Astrocyte (in vitro differentiated cells and primary cell): ENCODE measurements around the gene RANBP17. TPM values are rescaled to one million over a fixed set of nuclear protein-coding genes. Genes with fewer than 3 reads are reported as not detected.

Experiments used
- DNase-seq: peaks from one replicate; pipeline ENCODE4 v3.0.0-alpha.2; 2010; ENCODE audit warnings: low read depth
- FAIRE-seq: peaks from 2 replicates; lab custom pipeline; 2011; peaks lifted over from hg19 to GRCh38; lab: Jason Lieb, UNC
- H2AFZ ChIP-seq: 2 replicates; pipeline ENCODE4 v1.6.0; 2012; ENCODE audit warnings: low read depth, low read length, inconsistent platforms
- H3K27ac ChIP-seq: 2 replicates; pipeline ENCODE4 v1.5.1; 2011; ENCODE audit warnings: low read depth, low read length, inconsistent platforms
- H3K27me3 ChIP-seq: 2 replicates; pipeline ENCODE4 v1.6.0; 2011; ENCODE audit warnings: low read length, inconsistent platforms; ENCODE audit not compliant: insufficient read depth
- H3K36me3 ChIP-seq: 2 replicates; pipeline ENCODE4 v1.5.1; 2011; ENCODE audit warnings: low read length, inconsistent platforms; ENCODE audit not compliant: insufficient read depth
- H3K4me1 ChIP-seq: 2 replicates; pipeline ENCODE4 v1.5.1; 2011; ENCODE audit warnings: low read length, inconsistent platforms; ENCODE audit not compliant: insufficient read depth
- H3K4me2 ChIP-seq: 2 replicates; pipeline ENCODE4 v1.6.0; 2012; ENCODE audit warnings: low read length, inconsistent platforms
- H3K4me3 ChIP-seq: 2 replicates; pipeline ENCODE4 v1.5.1; 2011; ENCODE audit warnings: low read depth, mild to moderate bottlenecking, low read length, inconsistent platforms; ENCODE audit not compliant: insufficient read depth
- H3K79me2 ChIP-seq: 2 replicates; pipeline ENCODE4 v1.6.0; 2012; ENCODE audit warnings: mild to moderate bottlenecking, low read length, inconsistent platforms; ENCODE audit not compliant: insufficient read depth
- H3K9ac ChIP-seq: 2 replicates; pipeline ENCODE4 v1.6.0; 2012; ENCODE audit warnings: mild to moderate bottlenecking, low read length, inconsistent platforms
- H3K9me3 ChIP-seq: 2 replicates; pipeline ENCODE4 v1.5.1; 2012; ENCODE audit warnings: low read depth, mild to moderate bottlenecking, low read length, inconsistent platforms; ENCODE audit not compliant: insufficient read depth
- H4K20me1 ChIP-seq: 2 replicates; pipeline ENCODE4 v1.6.0; 2012; ENCODE audit warnings: low read length, inconsistent platforms; ENCODE audit not compliant: insufficient read depth
- H3K27ac Mint-ChIP-seq: one replicate; pipeline ENCODE4 v1.8.0; 2021; ENCODE audit warnings: mild to moderate bottlenecking, mixed read lengths; ENCODE audit not compliant: unreplicated experiment
- H3K27me3 Mint-ChIP-seq: one replicate; pipeline ENCODE4 v1.8.0; 2021; ENCODE audit warnings: low read depth, mixed read lengths; ENCODE audit not compliant: unreplicated experiment
- H3K36me3 Mint-ChIP-seq: one replicate; pipeline ENCODE4 v1.8.0; 2021; ENCODE audit warnings: low read depth, mixed read lengths; ENCODE audit not compliant: unreplicated experiment
- H3K4me1 Mint-ChIP-seq: one replicate; pipeline ENCODE4 v1.8.0; 2021; ENCODE audit warnings: low read depth, mixed read lengths; ENCODE audit not compliant: unreplicated experiment
- H3K4me3 Mint-ChIP-seq: one replicate; pipeline ENCODE4 v1.8.0; 2021; ENCODE audit warnings: mild to moderate bottlenecking, moderate library complexity, mixed read lengths; ENCODE audit not compliant: unreplicated experiment
- H3K9me3 Mint-ChIP-seq: one replicate; pipeline ENCODE4 v1.8.0; 2021; ENCODE audit warnings: mild to moderate bottlenecking, mixed read lengths; ENCODE audit not compliant: unreplicated experiment
- EZH2 ChIP-seq: IDR thresholded peaks from 2 replicates; pipeline ENCODE4 v1.6.1; 2012; ENCODE audit warnings: mild to moderate bottlenecking, low read length, inconsistent platforms; ENCODE audit not compliant: insufficient read depth
- total RNA-seq: library from RNA; stranded (reverse); gene quantifications from 2 replicates; pipeline ENCODE4 v1.2.1, GENCODE V29; 2021
- TF ChIP-seq, protein P1 (sequence below): IDR thresholded peaks from 2 replicates; pipeline ENCODE4 v1.5.1; 2011; ENCODE audit warnings: low read depth, mild to moderate bottlenecking, inconsistent platforms, low read length, moderate library complexity; ENCODE audit not compliant: insufficient read depth

RANBP17 gene
- total RNA-seq, 1 donor from 2014 or later: 16.2 TPM

DNA sequence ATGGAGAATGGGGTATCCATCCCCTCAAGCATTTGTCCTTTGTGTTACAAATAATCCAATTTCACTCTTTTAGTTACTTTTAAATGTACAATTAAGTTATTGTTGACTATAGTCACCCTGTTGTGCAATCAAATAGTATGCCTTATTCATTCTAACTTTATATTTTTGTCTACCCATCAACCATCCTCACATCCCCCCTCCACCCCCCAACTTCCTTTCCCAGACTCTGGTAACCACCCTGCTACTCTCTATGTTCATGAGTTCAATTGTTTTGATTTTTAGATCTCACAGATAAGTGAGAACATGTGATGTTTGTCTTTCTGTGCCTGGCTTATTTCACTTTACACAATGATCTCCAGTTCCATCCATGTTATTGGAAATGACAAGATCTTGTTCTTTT lies 15.4 kb upstream of the RANBP17 start:
- no peak for FAIRE-seq
- H2AFZ ChIP-seq: no peak overlapping the region

DNA sequence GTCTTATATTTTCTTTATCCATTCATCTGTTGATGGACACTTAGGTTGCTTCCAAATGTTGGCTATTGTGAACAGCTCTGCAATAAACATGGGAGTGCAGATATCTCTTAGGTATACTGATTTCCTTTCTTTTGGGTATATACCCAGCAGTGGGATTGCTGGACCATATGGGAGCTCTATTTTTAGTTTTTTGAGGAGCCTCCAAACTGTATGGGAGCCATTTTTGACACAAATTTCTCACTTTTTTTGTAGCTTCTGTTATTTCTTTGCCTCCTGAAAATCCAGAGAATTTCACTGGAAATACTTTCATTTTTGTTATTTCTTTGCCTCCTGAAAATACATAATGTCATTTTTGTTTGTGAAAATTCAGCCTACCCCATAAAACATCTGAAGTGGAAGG lies 15.0 kb upstream of the RANBP17 start:
- Mint-ChIP-seq H3K4me3 (no peak overlapping the region), H3K9me3 (no peaks in the 10 kb centered on the region), H3K27ac (no peak overlapping the region), H3K4me1 (peaks cover 2% of the 10 kb centered on the region), H3K27me3 (no peaks in the 10 kb centered on the region), H3K36me3 (no peaks in the 10 kb centered on the region)
- no peak overlapping the region for H3K9ac ChIP-seq
- no peaks in the 10 kb centered on the region for H3K4me1 ChIP-seq
- no peak overlapping the region for H3K27ac ChIP-seq
- FAIRE-seq (no peak), DNase-seq (no peak)
- no peak overlapping the region for H3K4me3 ChIP-seq
- no peaks in the 10 kb centered on the region for H3K27me3 ChIP-seq
- H2AFZ ChIP-seq: no peak overlapping the region
- H3K79me2 ChIP-seq: no peaks in the 10 kb centered on the region
- no peaks in the 10 kb centered on the region for H3K9me3 ChIP-seq
- H4K20me1 ChIP-seq: no peaks in the 10 kb centered on the region
- TF ChIP-seq EZH2: no peak
- TF ChIP-seq, protein P1, sequence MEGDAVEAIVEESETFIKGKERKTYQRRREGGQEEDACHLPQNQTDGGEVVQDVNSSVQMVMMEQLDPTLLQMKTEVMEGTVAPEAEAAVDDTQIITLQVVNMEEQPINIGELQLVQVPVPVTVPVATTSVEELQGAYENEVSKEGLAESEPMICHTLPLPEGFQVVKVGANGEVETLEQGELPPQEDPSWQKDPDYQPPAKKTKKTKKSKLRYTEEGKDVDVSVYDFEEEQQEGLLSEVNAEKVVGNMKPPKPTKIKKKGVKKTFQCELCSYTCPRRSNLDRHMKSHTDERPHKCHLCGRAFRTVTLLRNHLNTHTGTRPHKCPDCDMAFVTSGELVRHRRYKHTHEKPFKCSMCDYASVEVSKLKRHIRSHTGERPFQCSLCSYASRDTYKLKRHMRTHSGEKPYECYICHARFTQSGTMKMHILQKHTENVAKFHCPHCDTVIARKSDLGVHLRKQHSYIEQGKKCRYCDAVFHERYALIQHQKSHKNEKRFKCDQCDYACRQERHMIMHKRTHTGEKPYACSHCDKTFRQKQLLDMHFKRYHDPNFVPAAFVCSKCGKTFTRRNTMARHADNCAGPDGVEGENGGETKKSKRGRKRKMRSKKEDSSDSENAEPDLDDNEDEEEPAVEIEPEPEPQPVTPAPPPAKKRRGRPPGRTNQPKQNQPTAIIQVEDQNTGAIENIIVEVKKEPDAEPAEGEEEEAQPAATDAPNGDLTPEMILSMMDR: no peak
- no peak overlapping the region for H3K4me2 ChIP-seq
- no peaks in the 10 kb centered on the region for H3K36me3 ChIP-seq

More for the DNA sequence above, 15.4 kb upstream of the RANBP17 start:
- Histone ChIP-seq H3K4me1 (no peaks in the 10 kb centered on the region), H3K9me3 (no peaks in the 10 kb centered on the region), H3K4me3 (no peak overlapping the region), H3K4me2 (no peak overlapping the region), H3K36me3 (no peaks in the 10 kb centered on the region), H3K27me3 (no peaks in the 10 kb centered on the region), H3K27ac (no peak overlapping the region), H3K79me2 (no peaks in the 10 kb centered on the region), H3K9ac (no peak overlapping the region), H4K20me1 (no peaks in the 10 kb centered on the region)
- H3K27ac Mint-ChIP-seq: no peak overlapping the region
- H3K36me3 Mint-ChIP-seq: no peaks in the 10 kb centered on the region
- H3K9me3 Mint-ChIP-seq: no peaks in the 10 kb centered on the region
- no peak for TF ChIP-seq EZH2
- TF ChIP-seq, protein P1: no peak
- no peaks in the 10 kb centered on the region for H3K27me3 Mint-ChIP-seq
- H3K4me1 Mint-ChIP-seq: peaks cover 2% of the 10 kb centered on the region
- DNase-seq: no peak
- no peak overlapping the region for H3K4me3 Mint-ChIP-seq

DNA sequence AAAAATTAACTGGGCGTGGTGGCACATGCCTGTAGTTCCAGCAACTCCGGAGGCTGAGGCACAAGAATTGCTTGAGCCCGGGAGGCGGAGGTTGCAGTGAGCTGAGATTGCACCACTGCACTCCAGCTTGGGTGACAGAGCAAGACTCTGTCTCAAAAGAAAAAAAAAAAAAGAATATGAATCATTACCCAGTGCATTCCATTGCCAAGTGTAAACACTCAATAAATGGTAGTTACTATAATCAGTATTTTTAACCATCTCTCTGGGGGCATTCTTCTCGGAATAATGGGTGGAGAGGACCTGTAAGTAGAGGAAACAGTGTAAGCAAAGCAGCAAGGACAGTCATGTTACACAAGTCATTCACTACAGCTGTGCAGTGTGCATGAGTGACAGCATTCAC lies 13.8 kb upstream of the RANBP17 start:
- Mint-ChIP-seq H3K27me3 (no peaks in the 10 kb centered on the region), H3K9me3 (no peaks in the 10 kb centered on the region), H3K4me3 (no peak overlapping the region), H3K36me3 (no peaks in the 10 kb centered on the region), H3K4me1 (peaks cover 2% of the 10 kb centered on the region), H3K27ac (no peak overlapping the region)
- Histone ChIP-seq H3K9ac (no peak overlapping the region), H2AFZ (no peak overlapping the region), H3K4me2 (no peak overlapping the region), H3K4me3 (no peak overlapping the region), H4K20me1 (no peaks in the 10 kb centered on the region), H3K79me2 (no peaks in the 10 kb centered on the region), H3K27ac (no peak overlapping the region), H3K36me3 (no peaks in the 10 kb centered on the region), H3K27me3 (no peaks in the 10 kb centered on the region), H3K9me3 (no peaks in the 10 kb centered on the region), H3K4me1 (no peaks in the 10 kb centered on the region)
- no peak for FAIRE-seq
- no peak for TF ChIP-seq EZH2
- TF ChIP-seq, protein P1: no peak
- DNase-seq: no peak
